K562 (cell line): ENCODE results near the gene YTHDF1. TPM values are rescaled to one million over a fixed set of nuclear protein-coding genes. Genes with fewer than 3 reads are reported as not detected.
A peak's percentile ranks its signal among the peaks of the same experiment; 100 is the strongest.

Experiments
- ATAC-seq: fragments of 200-7000 bp; cut with Tn5 transposase; 3 replicates; pipeline ENCODE4 v1.9.1; 2020; ENCODE audit warnings: moderate library complexity
- BruUV-seq: library from RNA; stranded (reverse); fragments of 400-500 nt; replicated peaks from 2 replicates; lab custom pipeline; 2021; lab: Mats Ljungman, UMichigan
- CTCF ChIA-PET: fragments of 300-600 bp; formaldehyde crosslinking; extraction: SDS; loops from one replicate; lab custom pipeline; 2021; ENCODE audit warnings: low intra/inter-chr PET ratio; lab: Yijun Ruan, JAX
- POLR2A ChIA-PET: fragments of 300-600, 350-650 bp; sonication (Branson Sonifier 250); formaldehyde crosslinking; extraction: SDS; loops from one replicate; lab custom pipeline; 2021; ENCODE audit warnings: antibody characterized with exemption, inconsistent platforms; lab: Yijun Ruan, JAX
- DNase-seq, 4 experiments: peaks; one replicate each; pipeline versions ENCODE4 v3.0.0 to v3.0.0-alpha.2; 2011 to 2018; ENCODE audit warnings: low spot score in 3 of 4, mixed read lengths in 3 of 4; ENCODE audit errors: extremely low read depth in 1 of 4
- FAIRE-seq: peaks from 2 replicates; lab custom pipeline; 2011; peaks lifted over from hg19 to GRCh38; lab: Jason Lieb, UNC
- H2AFZ ChIP-seq: 2 replicates; pipeline ENCODE4 v1.6.0; 2011; ENCODE audit warnings: low read depth, low read length, control low read depth, inconsistent platforms
- H3K27ac ChIP-seq: fragments of 200-600 bp; 3 replicates; pipeline ENCODE4 v1.8.0; 2011; ENCODE audit warnings: low read depth, mild to moderate bottlenecking, control low read depth, inconsistent platforms, low read length, moderate library complexity, mixed read lengths; ENCODE audit errors: extremely low read depth
- H3K27me3 ChIP-seq, 2 experiments: fragments of 300-600 bp in 1 of 2; 2 replicates in 1 of 2; 3 replicates in 1 of 2; pipeline versions ENCODE4 v1.6.0 to v1.8.0; 2011; ENCODE audit warnings: inconsistent platforms in 2 of 2, low read length in 2 of 2, mild to moderate bottlenecking in 1 of 2, mixed read lengths in 1 of 2, moderate library complexity in 1 of 2; ENCODE audit not compliant: control insufficient read depth in 2 of 2, insufficient read depth in 2 of 2
- H3K36me3 ChIP-seq: fragments of 300-600 bp; 3 replicates; pipeline ENCODE4 v1.8.0; 2011; ENCODE audit warnings: mild to moderate bottlenecking, low read length, inconsistent platforms; ENCODE audit not compliant: control insufficient read depth, insufficient read depth
- H3K4me1 ChIP-seq, 2 experiments: fragments of 200-600 bp in 1 of 2; replicated peaks in 1 of 2; 2 replicates in 1 of 2; 3 replicates in 1 of 2; pipeline versions ENCODE4 v1.5.1 to v1.8.0; 2011; ENCODE audit warnings: inconsistent platforms in 2 of 2, low read length in 2 of 2, mild to moderate bottlenecking in 1 of 2, mixed read lengths in 1 of 2, moderate library complexity in 1 of 2; ENCODE audit not compliant: control insufficient read depth in 2 of 2, insufficient read depth in 2 of 2
- H3K4me2 ChIP-seq: 2 replicates; pipeline ENCODE4 v1.6.1; 2011; ENCODE audit warnings: low read length, control low read depth, inconsistent platforms, mixed read lengths; ENCODE audit not compliant: insufficient read depth
- H3K4me3 ChIP-seq: fragments of 200-600 bp; sonication (generic), shearing (Covaris generic); 2 replicates; pipeline ENCODE4 v1.5.1; 2016; ENCODE audit warnings: control low read depth, inconsistent platforms
- H3K79me2 ChIP-seq: fragments of 200-600 bp; 3 replicates; pipeline ENCODE4 v1.8.0; 2011; ENCODE audit warnings: low read length, inconsistent platforms; ENCODE audit not compliant: control insufficient read depth, insufficient read depth
- H3K9ac ChIP-seq, 2 experiments: 2 replicates each; pipeline versions ENCODE4 v1.6.0 to v1.6.1; 2011; ENCODE audit warnings: low read depth in 2 of 2, low read length in 2 of 2, control low read depth in 1 of 2, inconsistent platforms in 1 of 2, mild to moderate bottlenecking in 1 of 2, mixed read lengths in 1 of 2; ENCODE audit not compliant: insufficient read depth in 1 of 2
- H3K9me1 ChIP-seq: one replicate; pipeline ENCODE4 v1.6.0; 2011; ENCODE audit warnings: inconsistent platforms, mild to moderate bottlenecking, low read length, moderate library complexity; ENCODE audit not compliant: control insufficient read depth, insufficient read depth
- H3K9me3 ChIP-seq: replicated peaks from 2 replicates; pipeline ENCODE4 v1.5.1; 2011; ENCODE audit warnings: low read depth, low read length, inconsistent platforms; ENCODE audit not compliant: control insufficient read depth, insufficient read depth
- H4K20me1 ChIP-seq: replicated peaks from 2 replicates; pipeline ENCODE4 v1.6.1; 2011; ENCODE audit warnings: low read length, inconsistent platforms, mixed read lengths; ENCODE audit not compliant: control insufficient read depth, insufficient read depth
- CBX1 ChIP-seq: sonication (generic); IDR thresholded peaks from 2 replicates; pipeline ENCODE4 v1.6.1; 2016; ENCODE audit warnings: antibody characterized with exemption, low read depth, mild to moderate bottlenecking
- CEBPG ChIP-seq, 3 experiments: fragments of 200-800 bp in 1 of 3; sonication (Bioruptor generic) in 1 of 3; sonication (generic) in 1 of 3; formaldehyde crosslinking in 1 of 3; IDR thresholded peaks in 2 of 3; conservative IDR thresholded peaks in 1 of 3; 2 replicates each; pipeline versions ENCODE4 v1.6.1 to v1.8.0; 2016 to 2022; ENCODE audit warnings: missing compliant biosample characterization in 2 of 3, missing genetic modification characterization in 2 of 3, mild to moderate bottlenecking in 1 of 3, missing genetic modification reagents in 1 of 3
- CTBP1 ChIP-seq: fragments of 450-650 bp; IDR thresholded peaks from 2 replicates; pipeline ENCODE4 v1.6.1; 2016; ENCODE audit warnings: borderline replicate concordance
- MECOM ChIP-seq: fragments of 250-450 bp; sonication (Bioruptor Pico); IDR thresholded peaks from 2 replicates; pipeline ENCODE4 v1.8.0; 2022; ENCODE audit warnings: inconsistent platforms
- RAD21 ChIP-seq, 2 experiments: fragments of 250-450 bp in 1 of 2; fragments of 450-650 bp in 1 of 2; sonication (Bioruptor Pico) in 1 of 2; formaldehyde crosslinking in 1 of 2; IDR thresholded peaks in 1 of 2; conservative IDR thresholded peaks in 1 of 2; 2 replicates each; pipeline versions ENCODE4 v1.4.0 to v1.8.0; 2020 to 2022; ENCODE audit warnings: mild to moderate bottlenecking in 2 of 2, moderate library complexity in 1 of 2
- RHOXF2B ChIP-seq: fragments of 250-450 bp; sonication (Bioruptor Pico); conservative IDR thresholded peaks from 2 replicates; pipeline ENCODE4 v1.5.1; 2021
- TEAD4 ChIP-seq, 2 experiments: sonication (generic) in 1 of 2; formaldehyde crosslinking in 1 of 2; IDR thresholded peaks; 2 replicates each; pipeline versions ENCODE4 v1.6.1 to v1.8.0; 2012 to 2022; ENCODE audit warnings: borderline replicate concordance in 1 of 2, inconsistent platforms in 1 of 2, low read length in 1 of 2, mild to moderate bottlenecking in 1 of 2, missing genetic modification reagents in 1 of 2
- ZNF699 ChIP-seq: fragments of 250-450 bp; sonication (Bioruptor Pico); IDR thresholded peaks from 2 replicates; pipeline ENCODE4 v1.8.0; 2021; ENCODE audit warnings: mild to moderate bottlenecking, moderate library complexity; ENCODE audit not compliant: insufficient replicate concordance
- ZNF778 ChIP-seq: fragments of 450-650 bp; formaldehyde crosslinking; IDR thresholded peaks from 2 replicates; pipeline ENCODE4 v1.4.0; 2020; ENCODE audit warnings: mild to moderate bottlenecking, moderate library complexity
- WGBS: fragments of 100-300 bp; shearing (Covaris generic); methylation state at CpG from one replicate; pipeline ENCODE4 v1.1.6; 2016; ENCODE audit warnings: low coverage, mixed read lengths; ENCODE audit not compliant: insufficient coverage; ENCODE audit errors: missing lambda C conversion rate; 5-methylcytosine and 5-hydroxymethylcytosine counted together
- in situ Hi-C: fragments of 300-500 bp; cut with MboI; formaldehyde crosslinking; loops from 4 replicates; pipeline ENCODE4 v1.15.0; 2018; ENCODE audit warnings: inconsistent platforms, mixed read lengths
- intact Hi-C: fragments of 100-400 bp; cut with micrococcal nuclease; formaldehyde crosslinking; loops from 2 replicates; pipeline ENCODE4 v1.14.2; 2022
- polyA plus RNA-seq, 8 experiments: library from polyadenylated mRNA; depleted of rRNA in 4 of 8; stranded (reverse) in 5 of 8; unstranded in 3 of 8; fragments of >200 nt; fragmentation: Nextera tagmentation in 2 of 8; fragmentation: Illumina TruSeq in 1 of 8; extraction: Ambion mirVana in 2 of 8; extraction: Trizol in 1 of 8; gene quantifications; 2 replicates each; pipeline versions ENCODE4 v1.2.1 to v1.2.3, GENCODE V29; 2011 to 2014; ENCODE audit warnings: inconsistent platforms in 1 of 8, missing spikeins in 1 of 8
- total RNA-seq, 7 experiments: library from RNA; depleted of rRNA in 6 of 7; stranded (reverse); fragments of >200 nt in 6 of 7; fragmentation: Illumina TruSeq in 2 of 7; extraction: Trizol in 2 of 7; gene quantifications; 2 replicates each; pipeline versions ENCODE4 v1.2.1 to v1.2.3, GENCODE V29; 2011 to 2021; ENCODE audit warnings: low replicate concordance in 1 of 7
- TF ChIP-seq, protein P1 (sequence below): fragments of 250-450 bp; sonication (Bioruptor Pico); IDR thresholded peaks from 2 replicates; pipeline ENCODE4 v1.5.0; 2021; ENCODE audit warnings: mild to moderate bottlenecking, moderate library complexity
- TF ChIP-seq, protein P2 (sequence below): fragments of 450-650 bp; IDR thresholded peaks from 2 replicates; pipeline ENCODE4 v1.7.1; 2018; ENCODE audit warnings: mild to moderate bottlenecking, low read depth; ENCODE audit not compliant: partially characterized antibody

YTHDF1 gene
- total and polyA plus RNA-seq, 9 of the 15 experiments (the other 6 are each of a cell fraction or from before 2014, with no cell fraction given), result 10.1 to 42.4 (median 27.8) TPM

DNA sequence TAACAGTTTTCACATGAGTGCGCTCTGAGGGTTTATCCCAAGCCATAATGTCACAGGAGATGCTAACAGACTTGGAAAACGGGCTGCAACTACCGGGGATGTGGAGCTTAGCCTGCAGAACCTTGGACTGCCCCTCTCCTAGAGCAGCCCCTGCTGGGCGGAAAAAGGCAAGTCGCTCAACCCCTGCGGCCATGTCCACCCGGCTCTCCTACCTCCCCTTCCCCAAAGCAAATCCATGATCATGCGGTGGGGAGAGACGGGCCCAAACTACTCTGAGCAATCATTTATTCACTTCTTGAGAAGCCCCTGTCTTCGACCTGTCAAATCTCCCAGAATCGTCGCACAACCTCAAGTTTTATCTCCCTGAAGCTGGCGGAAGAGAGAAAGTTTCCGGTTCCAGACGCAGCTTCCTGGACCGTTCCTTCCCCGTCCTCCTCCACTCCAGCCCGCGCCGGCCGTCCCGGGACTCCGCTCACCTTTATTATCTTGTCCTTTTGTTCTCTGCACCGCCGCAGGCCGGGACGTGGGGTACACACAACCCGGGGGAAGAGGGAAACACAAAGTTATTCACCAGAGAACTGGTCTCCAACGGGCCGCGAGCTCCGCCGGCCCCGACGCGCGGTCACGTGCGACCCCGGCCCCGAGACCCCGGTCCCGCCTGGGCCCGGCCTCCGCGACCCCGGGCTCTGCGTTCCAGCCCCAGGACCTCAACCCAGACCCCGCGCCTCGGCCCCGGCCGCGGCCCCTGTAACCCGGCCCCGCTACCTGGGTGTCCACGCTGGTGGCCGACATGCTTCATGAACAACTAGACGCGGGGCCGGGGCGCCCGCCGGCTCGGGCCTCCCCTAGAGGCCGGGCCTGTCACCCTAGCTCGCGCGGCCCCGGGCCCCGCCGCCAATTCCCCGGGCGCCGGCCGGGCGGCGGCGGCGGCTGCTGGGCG is 560 bp downstream of the YTHDF1 start (continued):
- TF ChIP-seq, protein P1, sequence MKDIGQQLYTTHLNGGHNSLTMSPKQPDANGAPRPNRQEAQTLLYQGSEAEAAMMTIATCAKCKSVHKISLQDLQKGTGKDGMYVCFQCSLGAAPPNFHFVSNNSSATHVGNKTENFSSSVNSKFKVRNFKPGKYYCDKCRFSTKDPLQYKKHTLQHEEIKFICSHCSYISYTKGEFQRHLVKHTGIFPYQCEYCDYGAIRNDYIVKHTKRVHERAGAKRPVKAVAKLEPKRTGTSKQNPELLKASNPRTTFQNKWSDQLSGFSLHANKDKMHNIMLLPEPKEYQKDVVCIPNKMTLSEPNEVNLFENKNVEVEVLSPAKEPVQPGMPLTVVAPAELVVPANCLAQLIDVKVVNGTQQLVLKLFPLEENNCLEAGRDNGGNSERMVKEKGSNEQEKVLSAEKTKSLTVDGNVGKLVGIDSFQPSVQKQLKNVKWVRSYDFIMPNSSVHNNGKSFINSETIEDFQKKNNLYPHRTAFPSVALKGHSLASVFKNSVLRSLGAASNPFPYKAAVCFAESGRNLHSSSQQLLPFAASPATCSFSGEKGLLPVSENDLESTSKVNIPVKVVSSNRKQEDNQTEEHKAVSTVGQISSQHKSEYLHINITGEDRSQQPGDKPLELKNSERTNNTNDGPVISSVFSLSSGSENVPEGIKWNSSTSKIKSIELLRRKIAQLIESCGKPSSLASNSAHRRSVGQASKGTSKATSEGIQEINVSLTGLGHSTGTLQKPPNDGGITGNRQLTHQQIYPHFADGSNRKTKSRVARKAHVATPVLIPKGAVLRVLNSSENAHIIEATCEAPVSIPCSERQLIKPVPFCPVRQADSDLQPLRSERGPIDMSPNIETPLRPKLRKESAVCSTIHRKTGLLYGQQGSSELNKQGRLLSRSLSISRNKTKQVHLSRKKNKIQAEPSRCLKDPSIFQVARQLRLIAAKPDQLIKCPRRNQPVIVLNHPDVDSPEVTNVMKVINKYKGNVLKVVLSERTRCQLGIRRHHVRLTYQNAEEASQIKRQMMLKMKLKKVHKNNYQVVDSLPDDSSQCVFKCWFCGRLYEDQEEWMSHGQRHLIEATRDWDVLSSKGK (CRISPR knock-in tag), result no peak
- TF ChIP-seq RAD21 (CRISPR knock-in tag; conservative IDR thresholded peaks at IDR 0.05 in 1 of 2, IDR thresholded peaks at IDR 0.05 in 1 of 2), result peak in 1 of 2 experiments; percentile 30; a peak in 2 of 4 replicates

DNA sequence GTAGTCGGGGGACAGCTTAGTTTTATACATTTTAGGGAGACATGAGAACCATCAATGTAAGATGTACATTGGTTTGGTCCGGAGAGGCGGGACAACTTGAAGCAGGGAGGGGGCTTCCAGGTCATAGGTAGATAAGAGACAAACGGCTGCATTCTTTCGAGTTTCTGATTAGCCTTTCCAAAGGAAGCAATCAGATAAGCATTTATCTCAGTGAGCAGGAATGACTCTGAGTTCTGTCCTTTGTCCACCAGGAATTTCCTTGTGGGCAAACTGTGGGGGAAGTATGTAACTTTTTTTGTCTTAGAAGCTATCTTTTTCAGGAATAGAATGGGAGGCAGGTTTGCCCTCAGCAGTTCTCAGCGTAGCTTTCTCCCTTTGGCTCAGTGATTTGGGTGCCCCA is 1.4 kb downstream of the YTHDF1 start:
- POLR2A ChIA-PET, result interaction anchor here (0.6 to 2.3 kb wide), 7 partner anchors 9 to 28 kb away, joined by 3 to 11 read pairs (median 5); no protein-coding TSS in a partner anchor
- DNase-seq, result no peak
- Histone ChIP-seq H3K9ac (peak overlapping the region; percentile 18 to 88; a peak in 3 of 4 replicates), H3K4me1 (peaks cover 17 to 34% of the 10 kb centered on the region in 2 experiments; a peak in 4 of 5 replicates), H3K79me2 (peaks cover 61% of the 10 kb centered on the region), H3K27ac (peak overlapping the region; percentile 82; the same call in 1 of the 3 replicates), H4K20me1 (peaks cover 11% of the 10 kb centered on the region), H3K4me3 (peak overlapping the region; percentile 90), H2AFZ (no peak overlapping the region), H3K36me3 (peaks cover 55% of the 10 kb centered on the region), H3K27me3 (peaks cover 0 to 4% of the 10 kb centered on the region in 2 experiments; a peak in 1 of 5 replicates), H3K4me2 (peak overlapping the region; percentile 93), H3K9me1 (no peaks in the 10 kb centered on the region), H3K9me3 (no peaks in the 10 kb centered on the region)
- no TSS peak for BruUV-seq
- WGBS, result 11% methylated on average over 6 of the region's 6 CpGs
- CTCF ChIA-PET, result no interaction called here
- intact Hi-C loops, result no loop called here
- in situ Hi-C loops, result no loop called here
- no peak for ATAC-seq
- FAIRE-seq, result no peak
- TF ChIP-seq ZNF778 (CRISPR knock-in tag), result no peak
- no peak for TF ChIP-seq CBX1
- TF ChIP-seq, protein P2, sequence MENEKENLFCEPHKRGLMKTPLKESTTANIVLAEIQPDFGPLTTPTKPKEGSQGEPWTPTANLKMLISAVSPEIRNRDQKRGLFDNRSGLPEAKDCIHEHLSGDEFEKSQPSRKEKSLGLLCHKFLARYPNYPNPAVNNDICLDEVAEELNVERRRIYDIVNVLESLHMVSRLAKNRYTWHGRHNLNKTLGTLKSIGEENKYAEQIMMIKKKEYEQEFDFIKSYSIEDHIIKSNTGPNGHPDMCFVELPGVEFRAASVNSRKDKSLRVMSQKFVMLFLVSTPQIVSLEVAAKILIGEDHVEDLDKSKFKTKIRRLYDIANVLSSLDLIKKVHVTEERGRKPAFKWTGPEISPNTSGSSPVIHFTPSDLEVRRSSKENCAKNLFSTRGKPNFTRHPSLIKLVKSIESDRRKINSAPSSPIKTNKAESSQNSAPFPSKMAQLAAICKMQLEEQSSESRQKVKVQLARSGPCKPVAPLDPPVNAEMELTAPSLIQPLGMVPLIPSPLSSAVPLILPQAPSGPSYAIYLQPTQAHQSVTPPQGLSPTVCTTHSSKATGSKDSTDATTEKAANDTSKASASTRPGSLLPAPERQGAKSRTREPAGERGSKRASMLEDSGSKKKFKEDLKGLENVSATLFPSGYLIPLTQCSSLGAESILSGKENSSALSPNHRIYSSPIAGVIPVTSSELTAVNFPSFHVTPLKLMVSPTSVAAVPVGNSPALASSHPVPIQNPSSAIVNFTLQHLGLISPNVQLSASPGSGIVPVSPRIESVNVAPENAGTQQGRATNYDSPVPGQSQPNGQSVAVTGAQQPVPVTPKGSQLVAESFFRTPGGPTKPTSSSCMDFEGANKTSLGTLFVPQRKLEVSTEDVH, result no peak
- no peak for TF ChIP-seq MECOM (CRISPR knock-in tag)
- no peak for TF ChIP-seq CEBPG (CRISPR knock-in tag; IDR thresholded peaks at IDR 0.05)
- no peak for TF ChIP-seq CEBPG (tag; conservative IDR thresholded peaks at IDR 0.05 in 1 of 2, IDR thresholded peaks at IDR 0.05 in 1 of 2)
- TF ChIP-seq ZNF699 (CRISPR knock-in tag), result no peak
- TF ChIP-seq CTBP1, result peak; percentile 44; the same call in 1 of the 2 replicates
- TF ChIP-seq RHOXF2B (CRISPR knock-in tag), result no peak
- TF ChIP-seq TEAD4 (IDR thresholded peaks at IDR 0.05; ENCODE audit: low read length), result peak; percentile 42; the same call in 1 of the 2 replicates
- TF ChIP-seq TEAD4 (CRISPR knock-in tag; IDR thresholded peaks at IDR 0.05; ENCODE audit: borderline replicate concordance), result no peak
